NCI-H2227 treated with DMSO at 0.1 percent for 48 hours (cell line): ENCODE data around the gene AASS.

Source experiments
- DNase-seq: peaks from one replicate; lab custom pipeline; 2025; lab: John Stamatoyannopoulos, UW

AASS gene

DNA sequence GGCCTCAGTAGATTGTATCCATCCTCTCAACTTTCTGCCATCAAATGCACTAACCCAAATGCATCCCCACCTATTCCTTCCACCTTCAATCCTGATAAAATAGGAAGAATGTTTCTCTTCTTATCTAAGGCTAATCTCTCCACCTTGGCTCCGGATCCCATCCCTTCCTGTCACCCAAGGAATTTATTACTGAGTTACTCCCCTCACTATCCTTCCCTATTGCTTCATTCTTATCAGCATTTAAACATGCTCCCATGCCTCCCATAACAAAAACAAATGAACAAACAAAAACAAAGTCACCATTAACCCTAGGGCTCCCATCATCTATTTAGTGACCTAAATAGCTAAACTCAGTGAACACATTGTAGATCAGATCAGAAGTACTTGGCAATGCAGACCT is 25.3 kb downstream of the AASS start:
- DNase-seq: no peak

DNA sequence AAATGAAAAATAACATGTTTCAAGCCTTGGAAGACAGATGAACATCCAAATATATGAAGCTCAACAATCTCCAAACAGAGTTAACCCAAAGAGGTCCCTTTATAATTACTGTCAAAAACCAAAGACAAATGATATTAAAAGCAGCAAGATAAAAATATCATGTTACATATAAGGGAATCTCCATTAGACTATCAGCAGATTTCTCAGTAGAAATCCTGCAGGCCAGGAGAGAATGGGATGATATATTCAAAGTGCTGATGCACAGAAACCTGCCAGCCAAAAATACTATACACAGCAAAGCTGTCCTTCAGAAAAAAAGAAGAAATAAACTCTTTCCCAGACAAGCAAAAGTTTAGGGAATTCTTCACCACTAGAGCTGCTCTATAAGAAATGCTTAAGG is 41.0 kb downstream of the AASS start:
- no peak for DNase-seq

DNA sequence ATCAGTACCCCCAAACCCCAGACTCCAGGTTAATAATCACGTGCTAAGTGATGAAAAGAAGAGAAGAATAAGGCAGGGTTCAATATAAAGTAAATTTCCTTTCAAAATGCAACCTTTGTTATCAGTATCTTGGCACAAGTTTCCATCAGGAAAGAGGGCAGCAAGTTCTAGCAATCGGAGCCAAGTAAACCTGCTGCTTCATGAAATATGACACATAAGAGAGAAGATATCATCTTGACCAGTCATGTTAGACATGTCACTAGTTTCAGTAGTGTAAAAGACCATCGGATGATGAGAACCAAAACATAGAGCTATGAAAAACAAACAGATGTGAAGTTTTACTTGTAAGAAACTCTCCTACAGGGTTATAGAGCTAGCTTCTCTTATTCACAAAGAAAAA is 44.0 kb downstream of the AASS start:
- no peak for DNase-seq

GRCh38 chr7:122095642-122096041 is 48.4 kb downstream of the AASS start:
- no peak for DNase-seq

- no peak for DNase-seq
Measured at GRCh38 chr7:122094549-122094948, 49.5 kb downstream of the AASS start.

GRCh38 chr7:122092964-122093797 is 50.9 kb downstream of the AASS start:
- DNase-seq: peak; percentile 33

GRCh38 chr7:122082670-122083069 is 61.4 kb downstream of the AASS start:
- DNase-seq: no peak

DNA sequence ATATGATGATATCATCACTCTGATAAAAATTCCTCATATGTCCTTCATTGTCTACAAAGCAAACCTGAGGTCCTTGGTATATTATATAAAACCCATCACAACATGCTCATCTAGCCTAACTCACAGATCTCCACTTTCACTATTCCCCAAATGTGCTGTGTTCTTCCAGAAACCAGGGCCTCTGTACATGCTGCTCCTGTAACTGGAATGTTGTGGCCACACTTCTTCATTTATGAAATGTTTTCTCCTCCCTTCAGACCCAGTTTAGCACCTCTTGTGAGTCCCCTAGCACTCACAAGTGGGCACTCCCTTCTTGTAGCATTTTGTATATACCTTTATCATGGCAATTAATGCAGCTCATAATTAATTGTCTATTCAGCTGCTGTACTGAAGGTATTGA is 61.9 kb downstream of the AASS start:
- DNase-seq: no peak

DNA sequence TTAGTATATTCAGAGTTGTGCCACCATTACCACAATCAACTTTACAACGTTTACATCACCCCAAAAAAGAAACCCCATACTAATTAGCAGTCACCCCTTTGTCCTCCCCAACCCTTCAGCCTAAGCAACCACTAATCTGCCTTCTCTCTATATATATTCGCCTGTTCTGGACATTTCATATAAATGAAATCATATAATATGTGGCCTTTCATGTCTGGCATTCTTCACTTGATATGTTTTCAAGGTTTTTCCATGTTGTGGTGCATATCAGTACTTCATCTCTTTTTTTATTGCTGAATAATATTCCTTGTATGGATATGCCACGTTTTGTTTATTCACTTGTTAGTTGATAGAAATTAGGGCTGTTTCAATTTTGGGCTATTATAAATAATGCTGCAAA is 70.4 kb downstream of the AASS start:
- DNase-seq: no peak

- no peak for DNase-seq
Measured at GRCh38 chr7:122072924-122073599, 71.0 kb downstream of the AASS start.

- no peak for DNase-seq
Measured at GRCh38 chr7:122072272-122072671, 71.8 kb downstream of the AASS start.

- no peak for DNase-seq
Measured at GRCh38 chr7:122070834-122071233, 73.2 kb downstream of the AASS start.

- DNase-seq: no peak
Measured at GRCh38 chr7:122070062-122070461, 74.0 kb downstream of the AASS start.

DNA sequence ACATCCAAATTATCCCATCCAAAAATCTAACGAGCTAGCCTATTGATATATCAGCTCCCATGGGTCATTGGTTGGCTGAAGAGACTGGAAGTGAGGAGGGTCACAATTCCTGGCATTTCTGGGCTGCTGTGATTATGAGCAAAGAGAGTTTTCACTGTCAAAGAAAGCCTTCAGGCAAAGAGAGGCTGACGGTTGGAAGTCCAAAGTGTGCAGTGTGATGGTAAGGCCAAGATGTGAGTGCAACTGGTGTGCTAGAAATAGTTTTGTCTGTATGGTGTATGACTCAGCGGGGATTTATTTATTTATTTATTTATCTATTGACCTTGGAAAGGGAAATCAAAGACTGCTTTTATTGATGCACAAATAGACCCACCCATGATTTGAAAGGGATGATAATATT is 75.0 kb downstream of the AASS start:
- no peak for DNase-seq

DNA sequence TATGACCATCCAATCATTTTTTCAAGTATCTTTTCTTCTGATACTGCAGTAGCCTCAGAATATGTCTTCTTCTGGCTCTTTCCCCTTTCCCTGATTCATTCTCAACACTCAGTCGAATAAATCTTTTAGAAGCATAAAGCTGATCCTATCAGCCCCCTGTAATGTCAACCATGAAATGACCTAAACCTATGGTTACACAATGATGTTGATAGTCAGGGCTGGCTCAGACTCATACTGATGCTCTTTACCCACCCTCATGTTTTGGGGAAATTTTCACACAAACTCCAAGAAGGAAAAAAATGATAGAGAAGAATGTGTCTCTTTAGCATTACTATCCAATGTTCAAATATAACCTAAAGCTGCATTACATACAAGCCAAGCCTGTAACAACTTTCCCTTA is 76.0 kb downstream of the AASS start:
- DNase-seq: no peak

- DNase-seq: no peak
Measured at GRCh38 chr7:122067077-122067476, 77.0 kb downstream of the AASS start.

DNA sequence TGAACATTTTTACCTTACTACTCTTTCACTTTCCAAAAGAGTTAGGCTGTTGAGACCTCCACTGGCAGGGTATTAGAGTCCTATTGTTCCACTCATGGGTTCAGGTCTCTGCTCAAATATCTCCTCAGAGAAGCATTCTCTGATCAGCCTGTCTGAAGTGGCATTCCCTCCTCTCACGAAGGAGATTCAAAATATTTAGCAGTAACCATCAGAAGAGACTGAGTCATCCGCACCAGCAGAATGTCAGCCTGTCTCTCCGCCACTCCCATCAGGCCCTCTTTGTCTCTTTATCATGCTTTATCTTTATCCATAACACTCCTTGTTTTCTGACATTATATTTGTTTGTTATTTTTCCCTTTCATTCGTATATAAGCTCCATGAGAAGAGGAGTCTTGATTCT is 79.1 kb downstream of the AASS start:
- no peak for DNase-seq

DNA sequence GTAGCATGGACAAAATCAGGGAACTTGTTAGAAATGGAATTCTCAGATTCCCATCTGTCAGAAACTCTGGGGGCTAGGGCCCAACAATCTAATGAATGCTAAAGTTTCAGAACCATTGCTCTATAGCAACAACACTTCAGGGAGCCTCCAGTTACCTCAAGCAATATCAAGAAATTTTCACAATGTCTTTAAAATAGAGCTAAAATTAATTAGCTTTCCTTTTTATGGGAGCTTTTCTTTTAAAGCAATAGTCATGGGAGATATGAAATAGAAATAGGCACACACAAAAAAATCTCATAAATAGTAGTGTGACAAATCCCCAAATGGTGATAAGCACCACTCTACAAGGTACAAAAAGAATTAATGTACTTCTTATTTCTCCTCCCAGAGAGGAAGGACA is 80.9 kb downstream of the AASS start:
- DNase-seq: no peak

DNA sequence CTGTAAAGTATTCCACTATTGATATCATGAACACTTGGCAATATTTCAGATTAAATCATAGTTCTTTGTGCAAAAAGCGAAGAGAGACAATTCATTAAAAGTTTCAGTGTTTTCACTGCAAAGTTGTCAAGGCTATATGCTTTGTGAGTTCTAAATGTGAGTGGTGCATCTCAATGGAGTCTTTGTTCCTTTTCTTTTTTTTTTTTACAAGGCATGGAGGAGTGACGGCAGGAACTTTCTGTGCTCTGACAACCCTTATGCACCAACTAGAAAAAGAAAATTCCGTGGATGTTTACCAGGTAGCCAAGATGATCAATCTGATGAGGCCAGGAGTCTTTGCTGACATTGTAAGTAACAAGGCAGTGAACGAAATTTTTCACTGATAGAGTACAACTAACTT is 84.5 kb downstream of the AASS start:
- no peak for DNase-seq

DNA sequence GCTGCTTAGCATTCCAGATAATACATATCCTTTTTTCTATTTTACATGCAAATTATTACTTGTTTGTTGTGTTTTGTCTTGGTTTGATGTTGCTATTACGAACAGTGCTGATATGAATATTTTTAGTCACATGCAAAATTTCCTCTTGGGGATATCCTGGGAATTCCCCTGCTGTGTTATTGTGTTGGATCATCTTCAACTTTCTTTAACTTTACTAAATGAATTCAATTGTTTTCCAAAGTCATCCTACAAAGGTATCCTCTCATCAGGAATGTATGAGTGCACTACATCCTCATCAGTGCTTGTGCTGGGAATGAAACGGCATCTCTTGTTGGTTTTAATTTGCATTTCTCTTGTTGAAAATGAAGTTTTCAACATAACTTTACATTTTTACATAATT is 87.1 kb downstream of the AASS start:
- no peak for DNase-seq

GRCh38 chr7:122055073-122055472 is 89.0 kb downstream of the AASS start:
- no peak for DNase-seq

DNA sequence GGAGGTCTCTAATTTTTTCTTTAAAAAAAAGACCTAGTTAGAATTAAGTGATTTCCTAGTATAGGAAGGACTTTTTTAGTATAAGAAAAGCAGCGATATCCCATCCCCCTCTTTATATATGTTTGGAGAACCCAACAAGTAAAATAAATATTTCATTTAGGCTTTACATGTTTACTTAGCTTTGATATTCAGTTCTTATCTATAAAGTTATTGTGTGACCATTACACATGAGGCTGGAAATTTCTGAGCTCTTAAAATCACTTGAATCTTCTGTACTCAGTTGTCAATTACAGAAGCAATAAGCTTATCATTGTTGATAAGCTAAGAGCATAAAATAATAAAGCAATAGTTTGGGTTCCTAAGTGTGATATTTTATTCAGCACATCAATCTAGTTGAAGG is 89.7 kb downstream of the AASS start:
- DNase-seq: no peak

- DNase-seq: no peak
Measured at GRCh38 chr7:122046402-122046801, 97.6 kb downstream of the AASS start.

DNA sequence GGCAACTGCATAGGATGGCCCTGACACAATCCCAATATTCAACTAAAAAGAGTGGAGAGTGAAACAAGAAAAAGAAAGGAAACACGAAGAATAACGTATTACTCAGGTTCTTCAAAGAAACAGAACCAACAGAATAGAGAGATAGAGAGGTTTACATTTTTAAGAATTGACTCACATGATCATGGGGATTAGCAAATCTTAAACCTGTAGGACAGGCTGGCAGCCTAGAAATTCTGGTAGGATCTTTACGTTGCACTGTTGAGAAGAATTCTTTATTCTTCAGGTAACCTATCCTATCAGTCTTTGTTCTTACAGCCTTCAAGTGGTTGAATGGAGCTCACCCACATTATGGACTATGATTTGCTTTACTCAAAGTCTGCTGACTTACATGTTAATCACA is 103.9 kb downstream of the AASS start:
- DNase-seq: no peak
